SK-N-SH (cell line): ENCODE data around the gene FOXP1. TPM values are rescaled to one million over a fixed set of nuclear protein-coding genes. Genes with fewer than 3 reads are reported as not detected.

ENCODE experiments used
- CTCF ChIA-PET: fragments of 300-600, 350-600 bp; formaldehyde crosslinking; extraction: SDS; loops from one replicate; lab custom pipeline; 2021; lab: Yijun Ruan, JAX
- POLR2A ChIA-PET: fragments of 350-600 bp; sonication (Branson Sonifier 250); formaldehyde crosslinking; extraction: SDS; loops from one replicate; lab custom pipeline; 2020; ENCODE audit warnings: antibody characterized with exemption, inconsistent platforms; lab: Yijun Ruan, JAX
- DNase-seq: peaks from one replicate; pipeline ENCODE4 v3.0.0; 2012
- H2AFZ ChIP-seq: fragments of 200-600 bp; sonication (generic); 2 replicates; pipeline ENCODE4 v1.8.1; 2016; ENCODE audit warnings: antibody characterized with exemption, mild to moderate bottlenecking, low read depth
- H3F3A ChIP-seq: fragments of 200-600 bp; sonication (generic); replicated peaks from 2 replicates; pipeline ENCODE3; 2016; ENCODE audit warnings: antibody characterized with exemption, mild to moderate bottlenecking; ENCODE audit not compliant: insufficient read depth
- H3K27ac ChIP-seq, 2 experiments: fragments of 200-500 bp in 1 of 2; fragments of 200-600 bp in 1 of 2; sonication (Bioruptor generic) in 1 of 2; sonication (generic), shearing (Covaris generic) in 1 of 2; 2 replicates each; pipeline versions ENCODE4 v1.5.1 to v1.6.1; 2014 to 2016; ENCODE audit warnings: low read depth in 2 of 2, inconsistent platforms in 1 of 2, low read length in 1 of 2, mild to moderate bottlenecking in 1 of 2, mixed read lengths in 1 of 2
- H3K27me3 ChIP-seq: fragments of 200-600 bp; sonication (generic), shearing (Covaris generic); 2 replicates; pipeline ENCODE4 v1.6.1; 2016; ENCODE audit warnings: mixed run types; ENCODE audit not compliant: insufficient read depth
- H3K36me3 ChIP-seq, 2 experiments: fragments of 200-500 bp in 1 of 2; fragments of 200-600 bp in 1 of 2; sonication (Bioruptor generic) in 1 of 2; sonication (generic) in 1 of 2; replicated peaks in 1 of 2; 2 replicates each; pipeline versions ENCODE3 to v1.5.1; 2014 to 2016; ENCODE audit warnings: low read length in 1 of 2, mild to moderate bottlenecking in 1 of 2; ENCODE audit not compliant: insufficient read depth in 2 of 2, control insufficient read depth in 1 of 2
- H3K4me1 ChIP-seq, 2 experiments: fragments of 200-500 bp in 1 of 2; fragments of 200-600 bp in 1 of 2; sonication (Bioruptor generic) in 1 of 2; sonication (generic), shearing (Covaris generic) in 1 of 2; 2 replicates each; pipeline versions ENCODE4 v1.5.1 to v1.6.1; 2014 to 2016; ENCODE audit warnings: low read depth in 1 of 2, low read length in 1 of 2, mixed run types in 1 of 2; ENCODE audit not compliant: insufficient read depth in 2 of 2, control insufficient read depth in 1 of 2
- H3K4me2 ChIP-seq: fragments of 200-600 bp; sonication (generic), shearing (Covaris generic); 2 replicates; pipeline ENCODE4 v1.6.1; 2017; ENCODE audit warnings: mixed run types
- H3K4me3 ChIP-seq, 2 experiments: fragments of 200-500 bp in 1 of 2; fragments of 200-600 bp in 1 of 2; sonication (Bioruptor generic) in 1 of 2; sonication (generic), shearing (Covaris generic) in 1 of 2; 2 replicates each; pipeline versions ENCODE4 v1.5.1 to v1.8.1; 2014 to 2016; ENCODE audit warnings: low read depth in 2 of 2, inconsistent platforms in 1 of 2, low read length in 1 of 2, mild to moderate bottlenecking in 1 of 2, mixed read lengths in 1 of 2, moderate library complexity in 1 of 2
- H3K79me2 ChIP-seq: fragments of 200-600 bp; sonication (generic); 2 replicates; pipeline ENCODE4 v1.8.1; 2017; ENCODE audit warnings: mild to moderate bottlenecking; ENCODE audit not compliant: insufficient read depth
- H3K9ac ChIP-seq: fragments of 200-600 bp; sonication (generic); 2 replicates; pipeline ENCODE4 v1.6.1; 2017; ENCODE audit warnings: mixed run types
- H3K9me2 ChIP-seq: fragments of 200-600 bp; sonication (generic); 2 replicates; pipeline ENCODE4 v1.6.1; 2017; ENCODE audit warnings: mixed run types
- H3K9me3 ChIP-seq: fragments of 200-600 bp; sonication (generic); 2 replicates; pipeline ENCODE4 v1.6.1; 2017; ENCODE audit warnings: mixed run types, mild to moderate bottlenecking, moderate library complexity
- H4K20me1 ChIP-seq: fragments of 200-600 bp; sonication (generic); 2 replicates; pipeline ENCODE4 v1.6.1; 2017; ENCODE audit warnings: mild to moderate bottlenecking, mixed run types; ENCODE audit not compliant: insufficient read depth
- ELF1 ChIP-seq: IDR thresholded peaks from 2 replicates; pipeline ENCODE4 v1.4.0; 2012
- EP300 ChIP-seq, 2 experiments: IDR thresholded peaks; 2 replicates each; pipeline versions ENCODE4 v1.4.0 to v1.6.1; 2012; ENCODE audit warnings: borderline replicate concordance in 1 of 2, low read depth in 1 of 2, low read length in 1 of 2
- FOSL2 ChIP-seq: IDR thresholded peaks from 2 replicates; pipeline ENCODE4 v1.4.0; 2012; ENCODE audit warnings: low read depth, mild to moderate bottlenecking, moderate library complexity, borderline replicate concordance
- MEF2A ChIP-seq: IDR thresholded peaks from 2 replicates; pipeline ENCODE4 v1.4.0; 2012; ENCODE audit warnings: low read depth, borderline replicate concordance
- POLR2AphosphoS5 ChIP-seq: IDR thresholded peaks from 2 replicates; pipeline ENCODE4 v1.6.1; 2012; ENCODE audit warnings: low read depth, low read length
- RAD21 ChIP-seq: IDR thresholded peaks from 2 replicates; pipeline ENCODE4 v1.6.1; 2012; ENCODE audit warnings: mild to moderate bottlenecking, low read length
- RFX5 ChIP-seq: IDR thresholded peaks from 2 replicates; pipeline ENCODE4 v1.6.1; 2012; ENCODE audit warnings: mild to moderate bottlenecking, improper control_type of control experiment, low read length
- RXRA ChIP-seq: IDR thresholded peaks from 2 replicates; pipeline ENCODE4 v1.4.0; 2012; ENCODE audit warnings: low read depth, mild to moderate bottlenecking, borderline replicate concordance
- SIN3A ChIP-seq: IDR thresholded peaks from 2 replicates; pipeline ENCODE4 v1.6.1; 2012; ENCODE audit warnings: low read depth, mild to moderate bottlenecking, low read length, moderate library complexity, borderline replicate concordance
- TAF1 ChIP-seq: IDR thresholded peaks from 2 replicates; pipeline ENCODE4 v1.6.1; 2012; ENCODE audit warnings: low read depth, mild to moderate bottlenecking, low read length, moderate library complexity, borderline replicate concordance
- TCF12 ChIP-seq: IDR thresholded peaks from 2 replicates; pipeline ENCODE4 v1.4.0; 2012
- YY1 ChIP-seq: IDR thresholded peaks from 2 replicates; pipeline ENCODE4 v1.4.0; 2012; ENCODE audit warnings: low read depth, mild to moderate bottlenecking
- WGBS: methylation state at CpG from one replicate; pipeline ENCODE4 v1.1.6; 2017; ENCODE audit warnings: low lambda C conversion rate; 5-methylcytosine and 5-hydroxymethylcytosine counted together
- polyA plus RNA-seq, 3 experiments: library from polyadenylated mRNA; depleted of rRNA; stranded (reverse); fragments of >200 nt; gene quantifications; 2 replicates each; pipeline ENCODE4 v1.2.3, GENCODE V29; 2012
- TF ChIP-seq, protein P1 (sequence below): IDR thresholded peaks from 2 replicates; pipeline ENCODE4 v1.4.0; 2012; ENCODE audit warnings: low read depth

FOXP1 gene
- polyA plus RNA-seq, 1 of the 3 experiments (the other 2 are of a cell fraction), result 8.8 TPM

DNA sequence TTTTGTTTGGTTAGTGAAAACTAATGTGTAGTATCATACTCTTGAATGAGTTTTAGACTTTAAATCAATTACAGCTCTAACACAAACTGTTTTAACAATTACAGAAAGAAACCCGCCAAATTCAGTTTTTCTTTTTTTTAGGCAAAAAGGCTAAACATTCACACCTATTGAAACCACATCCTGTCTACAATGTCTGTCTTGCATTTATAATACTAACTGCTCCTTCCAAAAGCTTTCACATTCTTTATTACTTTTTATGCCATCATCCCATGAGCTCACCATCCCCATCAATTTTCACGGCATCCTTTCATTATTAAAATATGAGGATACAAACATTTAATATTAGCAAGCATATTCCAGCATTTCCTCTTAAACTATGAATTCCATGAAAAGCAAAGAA, 593.3 kb downstream of the FOXP1 start (continued):
- TF ChIP-seq EP300 (IDR thresholded peaks at IDR 0.05; ENCODE audit: borderline replicate concordance in 1 of 2, low read depth in 1 of 2, low read length in 1 of 2), result no peak
- TF ChIP-seq, protein P1, sequence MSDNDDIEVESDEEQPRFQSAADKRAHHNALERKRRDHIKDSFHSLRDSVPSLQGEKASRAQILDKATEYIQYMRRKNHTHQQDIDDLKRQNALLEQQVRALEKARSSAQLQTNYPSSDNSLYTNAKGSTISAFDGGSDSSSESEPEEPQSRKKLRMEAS, result no peak

DNA sequence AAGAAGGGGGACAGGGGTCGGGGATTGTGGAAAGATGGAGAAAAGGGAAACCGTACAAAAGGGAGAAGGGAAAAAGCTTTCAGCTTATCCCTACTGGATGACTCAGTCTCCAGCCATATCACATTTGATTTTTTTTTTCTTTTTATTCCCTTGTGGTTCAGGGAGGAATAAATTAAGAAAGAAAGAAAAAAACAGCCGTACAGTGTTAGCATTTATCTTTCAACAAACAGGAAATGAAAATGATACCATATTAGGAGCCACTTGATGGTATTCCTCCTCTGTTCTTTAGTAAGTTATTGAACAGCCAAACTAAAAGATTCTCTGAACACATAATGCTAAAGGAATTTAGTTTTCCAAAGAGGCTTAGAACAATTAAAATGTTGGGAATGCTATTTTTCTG, 594.4 kb downstream of the FOXP1 start:
- ChIA-PET POLR2A (no interaction called here), CTCF (interaction anchor here (2.3 kb wide), 1 partner anchor 18 kb away, joined by 6 read pairs; no protein-coding TSS in a partner anchor)

DNA sequence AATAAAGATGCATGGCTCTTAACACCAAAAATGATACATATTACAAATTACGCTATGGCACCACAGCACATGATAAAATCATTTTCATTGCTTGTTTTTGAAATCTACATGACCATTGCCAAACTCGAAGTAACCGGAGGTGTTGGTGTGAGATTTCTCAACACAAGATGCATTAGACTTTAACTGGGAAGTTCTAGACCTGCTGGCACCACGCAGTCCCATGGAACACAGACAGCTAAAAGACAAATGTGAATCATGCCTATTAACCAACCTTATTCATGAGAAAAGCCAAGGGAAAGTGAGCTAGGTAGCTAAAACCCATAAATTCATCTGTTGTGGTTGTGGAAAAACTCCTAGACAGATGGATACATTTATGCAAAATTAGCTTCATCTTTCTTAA, 595.4 kb downstream of the FOXP1 start:
- Histone ChIP-seq H4K20me1 (no peaks in the 10 kb centered on the region), H3K79me2 (peaks cover 84% of the 10 kb centered on the region), H3K4me1 (peaks cover under 1 to 44% of the 10 kb centered on the region in 2 experiments; a peak in 3 of 4 replicates), H3K9ac (no peak overlapping the region), H3K4me3 (no peak overlapping the region), H3K36me3 (peaks cover 29 to 56% of the 10 kb centered on the region in 2 experiments)
- DNase-seq, result no peak
- 97% methylated on average over 4 of the region's 4 CpGs for WGBS
- TF ChIP-seq TAF1 (no peak), EP300 (IDR thresholded peaks at IDR 0.05; ENCODE audit: borderline replicate concordance in 1 of 2, low read depth in 1 of 2, low read length in 1 of 2) (no peak), YY1 (no peak), RFX5 (no peak), POLR2AphosphoS5 (no peak), MEF2A (no peak), RAD21 (no peak)
- TF ChIP-seq, all 33 proteins: peak for 0
- peak overlapping the region in 1 of 2 experiments; percentile 85; a peak in 2 of 4 replicates for H3K27ac ChIP-seq
- peaks cover 82% of the 10 kb centered on the region for H3F3A ChIP-seq
- H3K9me2 ChIP-seq, result no peaks in the 10 kb centered on the region
- ChIA-PET CTCF (interaction anchor here (2.1 to 2.3 kb wide), 2 partner anchors 10 to 19 kb away, joined by 5 to 6 read pairs; no protein-coding TSS in a partner anchor), POLR2A (no interaction called here)
- no peak overlapping the region for H3K4me2 ChIP-seq
- H3K27me3 ChIP-seq, result no peaks in the 10 kb centered on the region
- no peak overlapping the region for H2AFZ ChIP-seq
- no peaks in the 10 kb centered on the region for H3K9me3 ChIP-seq

More for the DNA sequence above, 594.4 kb downstream of the FOXP1 start:
- Histone ChIP-seq H3K4me2 (peak overlapping the region; percentile 12; the same call in 1 of the 2 replicates), H3K36me3 (peaks cover 29 to 53% of the 10 kb centered on the region in 2 experiments), H3K27me3 (no peaks in the 10 kb centered on the region), H3F3A (peaks cover 78% of the 10 kb centered on the region), H3K4me1 (peaks cover 0 to 39% of the 10 kb centered on the region in 2 experiments; a peak in 3 of 4 replicates), H4K20me1 (no peaks in the 10 kb centered on the region), H3K27ac (peak overlapping the region; percentile 55 to 85; a peak in 3 of 4 replicates), H2AFZ (no peak overlapping the region), H3K79me2 (peaks cover 91% of the 10 kb centered on the region), H3K9ac (peak overlapping the region; percentile 16; the same call in 1 of the 2 replicates), H3K4me3 (peak overlapping the region in 1 of 2 experiments; percentile 0; a peak in 1 of 4 replicates), H3K9me3 (no peaks in the 10 kb centered on the region), H3K9me2 (no peaks in the 10 kb centered on the region)
- DNase-seq, result no peak
- WGBS, result 26% methylated on average over 3 of the region's 3 CpGs
- TF ChIP-seq RXRA, result no peak
- peak in 1 of 2 experiments; percentile 19; a peak in 1 of 4 replicates for TF ChIP-seq EP300 (IDR thresholded peaks at IDR 0.05; ENCODE audit: borderline replicate concordance in 1 of 2, low read depth in 1 of 2, low read length in 1 of 2)
- no peak for TF ChIP-seq ELF1
- peak; percentile 62; the same call in 1 of the 2 replicates for TF ChIP-seq FOSL2
- 0 out of 2 replicates have a peak, but pooled peaks have one; percentile 15 for TF ChIP-seq TCF12
- no peak for TF ChIP-seq SIN3A
